DOHH2 (cell line): ENCODE results near the gene DTHD1.

ENCODE experiments used
- H3F3A ChIP-seq: fragments of 200-600 bp; sonication (generic), shearing (Covaris generic); 2 replicates; pipeline ENCODE4 v1.6.0; 2016; ENCODE audit warnings: antibody characterized with exemption, mild to moderate bottlenecking; ENCODE audit not compliant: control insufficient read depth, insufficient read depth
- H3K27ac ChIP-seq: fragments of 200-600 bp; sonication (generic); 2 replicates; pipeline ENCODE4 v1.5.1; 2014; ENCODE audit warnings: low read depth, mild to moderate bottlenecking, low read length, moderate library complexity
- H3K27me3 ChIP-seq: fragments of 200-600 bp; sonication (generic); 2 replicates; pipeline ENCODE4 v1.6.1; 2014; ENCODE audit warnings: mild to moderate bottlenecking, low read length, mixed read lengths; ENCODE audit not compliant: control insufficient read depth
- H3K36me3 ChIP-seq: fragments of 200-600 bp; sonication (generic); 2 replicates; pipeline ENCODE4 v1.6.1; 2014; ENCODE audit warnings: mild to moderate bottlenecking, low read length, moderate library complexity, mixed read lengths; ENCODE audit not compliant: control insufficient read depth
- H3K4me1 ChIP-seq: fragments of 200-600 bp; sonication (generic); 2 replicates; pipeline ENCODE4 v1.6.1; 2014; ENCODE audit warnings: mild to moderate bottlenecking, low read length, mixed read lengths; ENCODE audit not compliant: control insufficient read depth
- H3K4me2 ChIP-seq: fragments of 200-600 bp; sonication (generic); 2 replicates; pipeline ENCODE4 v1.6.0; 2014; ENCODE audit warnings: mild to moderate bottlenecking, low read length, moderate library complexity
- H3K4me3 ChIP-seq: fragments of 200-600 bp; sonication (generic); 2 replicates; pipeline ENCODE4 v1.5.1; 2014; ENCODE audit warnings: mild to moderate bottlenecking, low read length, mixed read lengths
- H3K79me2 ChIP-seq: fragments of 200-600 bp; sonication (generic); 2 replicates; pipeline ENCODE4 v1.6.1; 2014; ENCODE audit warnings: mild to moderate bottlenecking, low read length, mixed read lengths; ENCODE audit not compliant: control insufficient read depth
- H3K9me2 ChIP-seq: fragments of 200-600 bp; sonication (generic); replicated peaks from 2 replicates; pipeline ENCODE4 v1.6.1; 2014; ENCODE audit warnings: mild to moderate bottlenecking, low read length, mixed read lengths; ENCODE audit not compliant: control insufficient read depth
- H3K9me3 ChIP-seq: fragments of 200-600 bp; sonication (generic); 2 replicates; pipeline ENCODE4 v1.6.1; 2014; ENCODE audit warnings: antibody characterized with exemption, low read length, mixed read lengths; ENCODE audit not compliant: control insufficient read depth, insufficient read depth
- H4K20me1 ChIP-seq: fragments of 200-600 bp; sonication (generic); 2 replicates; pipeline ENCODE4 v1.6.0; 2014; ENCODE audit warnings: low read depth, mild to moderate bottlenecking, antibody characterized with exemption, low read length, moderate library complexity; ENCODE audit not compliant: control insufficient read depth, insufficient read depth
- CTCF ChIP-seq: fragments of 200-600 bp; sonication (generic); IDR thresholded peaks from one replicate; pipeline ENCODE4 v1.5.1; 2014; ENCODE audit warnings: antibody characterized with exemption, mild to moderate bottlenecking, low read depth, low read length; ENCODE audit not compliant: poor library complexity, severe bottlenecking
- EZH2phosphoT487 ChIP-seq: fragments of 200-600 bp; sonication (generic); IDR thresholded peaks from 2 replicates; pipeline ENCODE4 v1.6.1; 2017; ENCODE audit warnings: borderline replicate concordance, mild to moderate bottlenecking, antibody characterized with exemption, low read length, moderate library complexity, mixed read lengths

The DTHD1 gene

GRCh38 chr4:36303426-36304137 lies 22.2 kb downstream of the DTHD1 start:
- TF ChIP-seq EZH2phosphoT487 (no peak), CTCF (no peak)
- Histone ChIP-seq H3K79me2 (no peaks in the 10 kb centered on the region), H3K27ac (no peak overlapping the region), H3K9me3 (no peaks in the 10 kb centered on the region), H3K4me3 (no peak overlapping the region), H3K36me3 (no peaks in the 10 kb centered on the region), H4K20me1 (no peaks in the 10 kb centered on the region), H3K4me1 (no peaks in the 10 kb centered on the region), H3F3A (no peaks in the 10 kb centered on the region), H3K9me2 (no peaks in the 10 kb centered on the region), H3K4me2 (no peak overlapping the region), H3K27me3 (no peaks in the 10 kb centered on the region)

- TF ChIP-seq CTCF (no peak), EZH2phosphoT487 (no peak)
- Histone ChIP-seq H3K4me3 (no peak overlapping the region), H3K79me2 (no peaks in the 10 kb centered on the region), H4K20me1 (no peaks in the 10 kb centered on the region), H3K9me2 (no peaks in the 10 kb centered on the region), H3K4me2 (no peak overlapping the region), H3K4me1 (no peaks in the 10 kb centered on the region), H3F3A (no peaks in the 10 kb centered on the region), H3K9me3 (no peaks in the 10 kb centered on the region), H3K27me3 (no peaks in the 10 kb centered on the region), H3K36me3 (no peaks in the 10 kb centered on the region), H3K27ac (no peak overlapping the region)
Observed at GRCh38 chr4:36304138-36304681, 22.8 kb downstream of the DTHD1 start.

GRCh38 chr4:36308150-36308549 lies 26.7 kb downstream of the DTHD1 start:
- Histone ChIP-seq H3K27ac (no peak overlapping the region), H3K4me1 (peaks cover 14% of the 10 kb centered on the region), H3K79me2 (no peaks in the 10 kb centered on the region), H3K4me2 (no peak overlapping the region), H3K9me3 (no peaks in the 10 kb centered on the region), H4K20me1 (no peaks in the 10 kb centered on the region), H3K27me3 (no peaks in the 10 kb centered on the region), H3K9me2 (no peaks in the 10 kb centered on the region), H3K36me3 (no peaks in the 10 kb centered on the region), H3F3A (no peaks in the 10 kb centered on the region), H3K4me3 (no peak overlapping the region)
- no peak for TF ChIP-seq CTCF
- no peak for TF ChIP-seq EZH2phosphoT487
